Activated CD8-positive, alpha-beta memory T cell treated with anti-CD3 and anti-CD28 coated beads for 48 hours (primary cell): ENCODE data around the gene ARHGAP15.

Experiments
- DNase-seq, 3 experiments: peaks; one replicate each; pipeline ENCODE4 v3.0.0-alpha.2; 2020; ENCODE audit warnings: low read depth in 2 of 3, low spot score in 2 of 3

ARHGAP15 gene

GRCh38 chr2:143802242-143802641 is 673.0 kb downstream of the ARHGAP15 start:
- DNase-seq, result no peak

GRCh38 chr2:143802871-143803650 is 673.8 kb downstream of the ARHGAP15 start:
- DNase-seq, result no peak

- no peak for DNase-seq
Measured at GRCh38 chr2:143803936-143804335, 674.7 kb downstream of the ARHGAP15 start.

- DNase-seq, result no peak
Measured at GRCh38 chr2:143805666-143806065, 676.4 kb downstream of the ARHGAP15 start.

- no peak for DNase-seq
Measured at GRCh38 chr2:143807192-143807591, 678.0 kb downstream of the ARHGAP15 start.

GRCh38 chr2:143807671-143808070 is 678.5 kb downstream of the ARHGAP15 start:
- no peak for DNase-seq

GRCh38 chr2:143808166-143808565 is 678.9 kb downstream of the ARHGAP15 start:
- DNase-seq, result no peak

GRCh38 chr2:143815082-143815481 is 685.9 kb downstream of the ARHGAP15 start:
- no peak for DNase-seq

GRCh38 chr2:143816916-143817315 is 687.7 kb downstream of the ARHGAP15 start:
- no peak for DNase-seq
